Progenitor cell of endocrine pancreas (in vitro differentiated cells): ENCODE data around the gene P3H2. TPM values are rescaled to one million over a fixed set of nuclear protein-coding genes. Genes with fewer than 3 reads are reported as not detected.

Experiments
- DNase-seq: peaks from one replicate; pipeline ENCODE4 v3.0.0; 2021; ENCODE audit warnings: low spot score; ENCODE audit not compliant: unreplicated experiment
- H3K27ac Mint-ChIP-seq: 2 replicates; pipeline ENCODE4 v1.8.0; 2021; ENCODE audit warnings: mild to moderate bottlenecking, moderate library complexity, mixed read lengths
- H3K27me3 Mint-ChIP-seq: 2 replicates; pipeline ENCODE4 v1.8.0; 2021; ENCODE audit warnings: mixed read lengths
- H3K36me3 Mint-ChIP-seq: 2 replicates; pipeline ENCODE4 v1.8.0; 2022; ENCODE audit warnings: mixed read lengths; ENCODE audit not compliant: insufficient read depth
- H3K4me1 Mint-ChIP-seq: 2 replicates; pipeline ENCODE4 v1.8.0; 2021; ENCODE audit warnings: low read depth, mixed read lengths
- H3K4me3 Mint-ChIP-seq: 2 replicates; pipeline ENCODE4 v1.8.0; 2021; ENCODE audit warnings: low read depth, mild to moderate bottlenecking, moderate library complexity, mixed read lengths
- H3K9me3 Mint-ChIP-seq: 2 replicates; pipeline ENCODE4 v1.8.0; 2021; ENCODE audit warnings: low read depth, mixed read lengths
- total RNA-seq: library from RNA; stranded (reverse); gene quantifications from 2 replicates; pipeline ENCODE4 v1.2.1, GENCODE V29; 2021
- TF ChIP-seq, protein P1 (sequence below): fragments of 200-600 bp; sonication (generic); IDR thresholded peaks from one replicate; pipeline ENCODE4 v1.5.0; 2021; ENCODE audit warnings: antibody characterized with exemption, mild to moderate bottlenecking; ENCODE audit not compliant: unreplicated experiment

The P3H2 gene
- total RNA-seq, 1 donor from 2014 or later, result 5.3 TPM

GRCh38 chr3:189988322-189988721, 132.4 kb downstream of the P3H2 start:
- Mint-ChIP-seq H3K9me3 (no peaks in the 10 kb centered on the region), H3K4me1 (no peaks in the 10 kb centered on the region), H3K27ac (no peak overlapping the region), H3K27me3 (peaks cover 5% of the 10 kb centered on the region), H3K36me3 (no peaks in the 10 kb centered on the region), H3K4me3 (no peak overlapping the region)
- DNase-seq, result no peak
- TF ChIP-seq, protein P1, sequence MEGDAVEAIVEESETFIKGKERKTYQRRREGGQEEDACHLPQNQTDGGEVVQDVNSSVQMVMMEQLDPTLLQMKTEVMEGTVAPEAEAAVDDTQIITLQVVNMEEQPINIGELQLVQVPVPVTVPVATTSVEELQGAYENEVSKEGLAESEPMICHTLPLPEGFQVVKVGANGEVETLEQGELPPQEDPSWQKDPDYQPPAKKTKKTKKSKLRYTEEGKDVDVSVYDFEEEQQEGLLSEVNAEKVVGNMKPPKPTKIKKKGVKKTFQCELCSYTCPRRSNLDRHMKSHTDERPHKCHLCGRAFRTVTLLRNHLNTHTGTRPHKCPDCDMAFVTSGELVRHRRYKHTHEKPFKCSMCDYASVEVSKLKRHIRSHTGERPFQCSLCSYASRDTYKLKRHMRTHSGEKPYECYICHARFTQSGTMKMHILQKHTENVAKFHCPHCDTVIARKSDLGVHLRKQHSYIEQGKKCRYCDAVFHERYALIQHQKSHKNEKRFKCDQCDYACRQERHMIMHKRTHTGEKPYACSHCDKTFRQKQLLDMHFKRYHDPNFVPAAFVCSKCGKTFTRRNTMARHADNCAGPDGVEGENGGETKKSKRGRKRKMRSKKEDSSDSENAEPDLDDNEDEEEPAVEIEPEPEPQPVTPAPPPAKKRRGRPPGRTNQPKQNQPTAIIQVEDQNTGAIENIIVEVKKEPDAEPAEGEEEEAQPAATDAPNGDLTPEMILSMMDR, result no peak

GRCh38 chr3:189985948-189986347, 134.7 kb downstream of the P3H2 start:
- H3K4me1 Mint-ChIP-seq, result no peaks in the 10 kb centered on the region

DNA sequence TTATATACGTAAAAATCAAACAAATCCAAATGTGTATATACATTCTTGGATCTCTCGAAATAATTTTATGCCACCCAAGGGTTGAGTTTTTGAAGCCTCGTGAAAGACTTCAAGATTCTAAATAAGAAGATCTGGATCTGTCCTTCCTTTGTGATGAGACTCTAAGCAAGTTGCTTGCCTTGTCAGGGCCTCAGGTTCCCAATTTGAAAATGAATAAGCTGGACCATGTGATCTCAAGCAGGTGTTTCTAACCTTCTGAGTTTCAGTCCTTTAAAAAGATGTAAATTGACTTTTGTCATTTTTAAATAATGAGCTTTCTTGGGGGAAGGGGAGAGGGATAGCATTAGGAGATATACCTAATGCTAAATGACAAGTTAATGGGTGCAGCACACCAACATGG, 137.1 kb downstream of the P3H2 start:
- Mint-ChIP-seq H3K36me3 (no peaks in the 10 kb centered on the region), H3K27me3 (no peaks in the 10 kb centered on the region), H3K4me1 (no peaks in the 10 kb centered on the region), H3K27ac (no peak overlapping the region), H3K9me3 (no peaks in the 10 kb centered on the region), H3K4me3 (no peak overlapping the region)
- TF ChIP-seq, protein P1, result no peak
- DNase-seq, result no peak

More at GRCh38 chr3:189985948-189986347, 134.7 kb downstream of the P3H2 start:
- Mint-ChIP-seq H3K27ac (no peak overlapping the region), H3K9me3 (no peaks in the 10 kb centered on the region), H3K27me3 (peaks cover 5% of the 10 kb centered on the region), H3K4me3 (no peak overlapping the region), H3K36me3 (no peaks in the 10 kb centered on the region)
- no peak for DNase-seq
- TF ChIP-seq, protein P1, result no peak

- TF ChIP-seq, protein P1, result no peak
- Mint-ChIP-seq H3K36me3 (no peaks in the 10 kb centered on the region), H3K4me3 (no peak overlapping the region), H3K9me3 (no peaks in the 10 kb centered on the region), H3K27me3 (no peaks in the 10 kb centered on the region), H3K4me1 (no peaks in the 10 kb centered on the region), H3K27ac (no peak overlapping the region)
- no peak for DNase-seq
Observed at GRCh38 chr3:189982321-189982945, 138.3 kb downstream of the P3H2 start.

- TF ChIP-seq, protein P1, result no peak
- H3K9me3 Mint-ChIP-seq, result no peaks in the 10 kb centered on the region
- no peak for DNase-seq
- H3K4me3 Mint-ChIP-seq, result no peak overlapping the region
- H3K27ac Mint-ChIP-seq, result no peak overlapping the region
- H3K27me3 Mint-ChIP-seq, result no peaks in the 10 kb centered on the region
- no peaks in the 10 kb centered on the region for H3K4me1 Mint-ChIP-seq
- peaks cover 3% of the 10 kb centered on the region for H3K36me3 Mint-ChIP-seq
Observed at GRCh38 chr3:189981668-189982067, 139.0 kb downstream of the P3H2 start.
